ENCODE data around the gene KRTAP15-1. TPM values are rescaled to one million over a fixed set of nuclear protein-coding genes. Genes with fewer than 3 reads are reported as not detected.

Gene KRTAP15-1
- total RNA-seq, 1 donor from 2014 or later, result not detected

- no peak for DNase-seq (ENCODE audit: low read depth)
Measured at GRCh38 chr21:30486180-30486579, 46.1 kb downstream of the KRTAP15-1 start.

- no peak for DNase-seq (ENCODE audit: low read depth)
Measured at GRCh38 chr21:30487336-30487735, 47.3 kb downstream of the KRTAP15-1 start, which contains the start of gene KRTAP19-2. TSS of gene KRTAP19-2 (minus strand) at chr21:30487436. CDS start at chr21:30487348, 88 bp downstream.

Other genes starting within 250 kb of the KRTAP15-1 start
- not detected in 2 replicates for gene CLDN8, start 224.2 kb upstream of the KRTAP15-1 start, total RNA-seq
- gene KRTAP24-1, start 157.3 kb upstream of the KRTAP15-1 start, total RNA-seq, result not detected in 2 replicates
- not detected in 2 replicates for gene KRTAP25-1, start 150.8 kb upstream of the KRTAP15-1 start, total RNA-seq
- not detected in 2 replicates for gene KRTAP26-1, start 120.0 kb upstream of the KRTAP15-1 start, total RNA-seq
- not detected in 2 replicates for gene KRTAP27-1, start 102.6 kb upstream of the KRTAP15-1 start, total RNA-seq
- gene KRTAP23-1, start 91.7 kb upstream of the KRTAP15-1 start, total RNA-seq, result not detected in 2 replicates
- not detected in 2 replicates for gene KRTAP13-2, start 68.0 kb upstream of the KRTAP15-1 start, total RNA-seq
- gene KRTAP13-1, start 44.2 kb upstream of the KRTAP15-1 start, total RNA-seq, result not detected in 2 replicates
- gene KRTAP13-3, start 14.3 kb upstream of the KRTAP15-1 start, total RNA-seq, result not detected in 2 replicates
- gene KRTAP13-4, start 10.1 kb upstream of the KRTAP15-1 start, total RNA-seq, result not detected in 2 replicates
- not detected in 2 replicates for gene KRTAP19-1, start 40.1 kb downstream of the KRTAP15-1 start, total RNA-seq
- not detected in 2 replicates for gene KRTAP19-2, start 47.2 kb downstream of the KRTAP15-1 start, total RNA-seq
- not detected in 2 replicates for gene KRTAP19-3, start 51.7 kb downstream of the KRTAP15-1 start, total RNA-seq
- not detected in 2 replicates for gene KRTAP19-4, start 56.9 kb downstream of the KRTAP15-1 start, total RNA-seq
- gene KRTAP19-5, start 61.9 kb downstream of the KRTAP15-1 start, total RNA-seq, result not detected in 2 replicates
- not detected in 2 replicates for gene KRTAP19-6, start 101.6 kb downstream of the KRTAP15-1 start, total RNA-seq
- not detected in 2 replicates for gene KRTAP19-7, start 121.0 kb downstream of the KRTAP15-1 start, total RNA-seq
- not detected in 2 replicates for gene KRTAP22-2, start 150.1 kb downstream of the KRTAP15-1 start, total RNA-seq
- gene KRTAP6-3, start 152.2 kb downstream of the KRTAP15-1 start, total RNA-seq, result not detected in 2 replicates
- gene KRTAP6-2, start 158.6 kb downstream of the KRTAP15-1 start, total RNA-seq, result not detected in 2 replicates
- gene KRTAP22-1, start 160.8 kb downstream of the KRTAP15-1 start, total RNA-seq, result not detected in 2 replicates
- not detected in 2 replicates for gene KRTAP6-1, start 173.7 kb downstream of the KRTAP15-1 start, total RNA-seq
- not detected in 2 replicates for gene KRTAP20-1, start 176.2 kb downstream of the KRTAP15-1 start, total RNA-seq
- not detected in 2 replicates for gene KRTAP20-4, start 180.4 kb downstream of the KRTAP15-1 start, total RNA-seq
- not detected in 2 replicates for gene KRTAP20-2, start 194.9 kb downstream of the KRTAP15-1 start, total RNA-seq
- not detected in 2 replicates for gene KRTAP20-3, start 202.6 kb downstream of the KRTAP15-1 start, total RNA-seq

All from myocyte (in vitro differentiated cells).